ENCODE data around the gene SGO1. TPM values are rescaled to one million over a fixed set of nuclear protein-coding genes. Genes with fewer than 3 reads are reported as not detected.
"Not testable (repeated sequence)": the region's sequence is repeated elsewhere in the genome, so short reads cannot be mapped to it uniquely, and the experiment has no call there.

The SGO1 gene
- 12.3 TPM for polyA plus RNA-seq (2012; ENCODE audit: missing spikeins)

DNA sequence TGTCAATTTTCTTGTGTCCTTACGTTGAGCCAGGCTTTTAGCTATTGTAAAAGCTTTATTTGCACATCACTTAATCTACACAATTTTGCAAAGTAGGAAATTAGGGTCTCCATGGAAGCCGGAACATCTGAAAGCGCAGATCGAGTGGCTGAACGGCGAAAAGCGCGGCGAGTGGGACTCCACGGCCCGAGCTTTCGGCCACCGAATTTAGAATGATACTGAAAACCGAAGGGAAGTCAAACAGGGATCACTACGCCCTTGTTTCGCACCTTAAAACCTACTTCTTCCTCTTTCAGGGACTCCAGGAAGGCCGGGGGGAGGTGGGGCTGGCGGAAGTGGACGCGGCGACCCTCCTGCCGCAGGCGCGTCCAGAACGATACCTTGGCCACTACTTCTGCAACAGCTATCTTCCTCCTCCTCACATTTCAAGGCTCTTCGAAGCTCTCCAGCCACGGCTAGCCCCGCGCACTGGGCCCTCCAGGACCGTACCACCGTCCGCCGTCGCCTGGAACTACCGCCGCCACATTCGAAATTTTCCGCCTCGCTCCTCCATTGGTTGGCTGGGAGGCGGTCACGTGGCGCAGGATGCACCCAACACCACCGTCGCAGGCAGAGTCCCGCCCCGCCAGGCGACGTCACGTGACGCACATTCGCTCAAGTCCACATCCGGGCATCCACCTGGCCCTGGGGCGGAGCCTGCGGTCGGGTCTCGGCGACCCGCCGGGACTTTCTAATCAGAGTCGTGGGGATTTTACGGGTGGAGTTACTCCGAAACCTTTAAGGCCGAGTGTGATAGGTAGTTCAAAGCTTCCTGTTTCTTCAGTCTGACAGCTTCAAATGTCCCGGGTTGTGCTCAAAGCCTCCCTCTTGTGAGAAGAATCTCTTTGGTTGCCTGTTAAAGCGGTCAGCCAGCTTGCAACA, at the start of gene SGO1:
SGO1 (minus strand) TSS at position 528 of the 921 bp plus-strand sequence. CDS start 2,179 bp downstream, outside the sequence.
- TF ChIP-seq POLR2AphosphoS5 (IDR thresholded peaks at IDR 0.05; ENCODE audit: low read depth, low read length) (peak; percentile 79), POLR2A (IDR thresholded peaks at IDR 0.05; ENCODE audit: low read depth, low read length) (peak; percentile 84), TAF1 (IDR thresholded peaks at IDR 0.05; ENCODE audit: borderline replicate concordance, low read depth, low read length) (peak; percentile 73; the same call in 1 of the 2 replicates)
- DNase-seq (ENCODE audit: insufficient read length) (peak; percentile 73), FAIRE-seq (peak; percentile 99)

- TF ChIP-seq TAF1 (IDR thresholded peaks at IDR 0.05; ENCODE audit: borderline replicate concordance, low read depth, low read length), result no peak
- no peak for TF ChIP-seq POLR2AphosphoS5 (IDR thresholded peaks at IDR 0.05; ENCODE audit: low read depth, low read length)
- TF ChIP-seq POLR2A (IDR thresholded peaks at IDR 0.05; ENCODE audit: low read depth, low read length), result no peak
- no peak for DNase-seq (ENCODE audit: insufficient read length)
- FAIRE-seq, result no peak
Observed at GRCh38 chr3:20235796-20236195, 49.8 kb upstream of the SGO1 start.

DNA sequence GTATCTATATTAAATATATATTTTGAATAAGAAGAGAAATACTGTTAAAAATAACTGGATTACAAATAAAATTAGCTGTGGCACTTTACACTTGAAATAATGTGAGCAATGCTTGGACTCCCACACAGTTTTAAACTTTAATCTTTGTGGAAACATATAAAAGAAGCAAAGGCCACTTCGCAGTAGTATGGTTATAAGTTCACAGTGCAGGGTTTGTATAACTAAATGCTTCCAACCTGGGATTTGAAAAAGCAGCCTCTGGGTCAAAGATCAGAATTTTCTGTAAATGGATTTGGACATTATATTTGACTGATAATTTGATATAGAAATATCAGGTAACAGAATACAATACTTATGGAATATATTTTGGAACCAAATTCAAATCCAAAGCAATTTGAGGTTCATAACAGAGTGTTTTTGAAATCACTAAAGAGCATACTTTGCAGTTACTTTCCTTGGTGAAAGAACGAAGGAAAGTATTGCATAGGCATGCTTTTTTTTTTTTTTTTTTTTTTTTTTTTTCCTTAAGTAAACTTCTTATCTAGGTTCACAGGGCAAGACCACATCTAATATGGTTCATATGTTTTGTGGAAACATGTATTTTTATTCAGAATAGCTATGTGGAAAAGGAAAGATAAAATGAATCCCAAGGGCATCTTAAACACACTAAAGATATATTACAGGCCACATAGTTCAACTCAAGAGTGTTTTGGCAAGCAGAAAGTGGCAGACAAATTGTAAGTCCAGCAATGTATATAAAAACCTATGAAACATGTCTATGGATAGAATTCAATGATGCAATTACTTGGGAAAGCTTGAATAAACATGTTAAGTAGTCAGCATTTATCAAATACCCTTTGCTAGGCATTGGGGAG, 47.1 kb upstream of the SGO1 start:
- FAIRE-seq, result no peak
- no peak for DNase-seq (ENCODE audit: insufficient read length)

GRCh38 chr3:20230954-20231353, 44.9 kb upstream of the SGO1 start:
- no peak for FAIRE-seq
- DNase-seq (ENCODE audit: insufficient read length), result no peak
- TF ChIP-seq POLR2AphosphoS5 (IDR thresholded peaks at IDR 0.05; ENCODE audit: low read depth, low read length), result no peak
- TF ChIP-seq POLR2A (IDR thresholded peaks at IDR 0.05; ENCODE audit: low read depth, low read length), result no peak
- no peak for TF ChIP-seq TAF1 (IDR thresholded peaks at IDR 0.05; ENCODE audit: borderline replicate concordance, low read depth, low read length)

More for the DNA sequence above, 47.1 kb upstream of the SGO1 start:
- TF ChIP-seq POLR2AphosphoS5 (IDR thresholded peaks at IDR 0.05; ENCODE audit: low read depth, low read length), result no peak
- TF ChIP-seq POLR2A (IDR thresholded peaks at IDR 0.05; ENCODE audit: low read depth, low read length), result no peak
- no peak for TF ChIP-seq TAF1 (IDR thresholded peaks at IDR 0.05; ENCODE audit: borderline replicate concordance, low read depth, low read length)

DNA sequence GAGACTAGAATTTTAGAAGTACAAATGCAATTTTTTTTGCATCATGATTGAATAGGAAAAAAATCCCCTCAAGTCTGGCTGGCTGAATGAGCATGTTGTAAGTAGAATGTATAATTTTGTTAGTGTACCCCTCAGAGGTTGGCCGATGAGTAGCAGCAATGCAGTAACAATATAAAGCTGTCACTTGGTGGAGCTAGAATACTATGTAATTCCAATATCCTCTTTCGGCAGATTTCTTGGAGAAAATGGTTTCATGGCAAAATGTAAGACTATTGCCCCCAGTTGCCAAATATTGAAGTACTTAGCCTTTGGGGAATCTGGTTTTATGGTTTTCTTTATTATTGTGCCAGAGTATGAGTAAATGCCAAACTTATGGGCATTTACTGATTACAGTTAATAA, 39.8 kb upstream of the SGO1 start:
- FAIRE-seq (no peak), DNase-seq (ENCODE audit: insufficient read length) (no peak)
- no peak for TF ChIP-seq POLR2A (IDR thresholded peaks at IDR 0.05; ENCODE audit: low read depth, low read length)
- no peak for TF ChIP-seq POLR2AphosphoS5 (IDR thresholded peaks at IDR 0.05; ENCODE audit: low read depth, low read length)
- TF ChIP-seq TAF1 (IDR thresholded peaks at IDR 0.05; ENCODE audit: borderline replicate concordance, low read depth, low read length), result no peak

DNA sequence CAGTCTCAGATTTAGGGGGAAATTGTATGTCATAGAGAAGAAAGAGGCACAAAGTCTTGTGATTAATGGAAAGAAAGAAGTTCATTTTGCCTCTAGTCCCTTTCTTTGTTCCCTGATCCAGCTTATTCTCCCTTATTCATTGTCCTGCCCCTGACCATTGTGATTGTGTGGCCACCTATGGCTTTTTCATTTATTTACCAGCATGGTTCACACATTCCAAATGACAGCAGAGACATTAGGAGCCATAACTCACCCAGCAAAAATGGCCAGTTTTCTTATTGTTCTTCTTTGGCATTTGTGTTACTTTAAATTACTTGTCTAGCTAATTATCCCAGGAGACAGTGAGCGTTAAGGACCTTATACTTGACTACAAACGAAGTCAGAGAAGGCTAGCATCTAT, 36.3 kb upstream of the SGO1 start:
- FAIRE-seq (no peak), DNase-seq (ENCODE audit: insufficient read length) (no peak)
- TF ChIP-seq POLR2A (IDR thresholded peaks at IDR 0.05; ENCODE audit: low read depth, low read length) (no peak), TAF1 (IDR thresholded peaks at IDR 0.05; ENCODE audit: borderline replicate concordance, low read depth, low read length) (no peak), POLR2AphosphoS5 (IDR thresholded peaks at IDR 0.05; ENCODE audit: low read depth, low read length) (no peak)

GRCh38 chr3:20218215-20218614, 32.2 kb upstream of the SGO1 start:
- FAIRE-seq, result no peak
- TF ChIP-seq POLR2A (IDR thresholded peaks at IDR 0.05; ENCODE audit: low read depth, low read length) (no peak), POLR2AphosphoS5 (IDR thresholded peaks at IDR 0.05; ENCODE audit: low read depth, low read length) (no peak), TAF1 (IDR thresholded peaks at IDR 0.05; ENCODE audit: borderline replicate concordance, low read depth, low read length) (no peak)
- DNase-seq (ENCODE audit: insufficient read length), result no peak

DNA sequence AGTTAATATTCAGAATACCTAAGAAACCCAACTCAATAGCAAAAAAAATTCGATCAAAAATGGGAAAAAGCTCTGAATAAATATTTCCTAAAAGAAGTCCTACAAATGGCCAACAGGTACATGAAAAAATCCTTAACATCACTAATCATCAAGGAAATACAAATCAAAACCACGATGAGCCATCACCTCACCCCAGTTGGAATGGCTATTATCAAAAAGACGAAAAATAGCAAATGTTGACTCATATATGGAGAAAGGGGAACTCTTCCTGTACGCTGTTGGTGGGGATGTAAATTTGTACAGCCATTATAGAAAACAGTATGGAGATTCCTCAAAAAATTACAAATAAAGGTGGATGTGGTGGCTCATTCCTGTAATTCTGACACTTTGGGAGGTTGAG, 29.6 kb upstream of the SGO1 start:
- DNase-seq (ENCODE audit: insufficient read length) (no peak), FAIRE-seq (no peak)
- TF ChIP-seq POLR2AphosphoS5 (IDR thresholded peaks at IDR 0.05; ENCODE audit: low read depth, low read length) (no peak), TAF1 (IDR thresholded peaks at IDR 0.05; ENCODE audit: borderline replicate concordance, low read depth, low read length) (no peak), POLR2A (IDR thresholded peaks at IDR 0.05; ENCODE audit: low read depth, low read length) (no peak)

DNA sequence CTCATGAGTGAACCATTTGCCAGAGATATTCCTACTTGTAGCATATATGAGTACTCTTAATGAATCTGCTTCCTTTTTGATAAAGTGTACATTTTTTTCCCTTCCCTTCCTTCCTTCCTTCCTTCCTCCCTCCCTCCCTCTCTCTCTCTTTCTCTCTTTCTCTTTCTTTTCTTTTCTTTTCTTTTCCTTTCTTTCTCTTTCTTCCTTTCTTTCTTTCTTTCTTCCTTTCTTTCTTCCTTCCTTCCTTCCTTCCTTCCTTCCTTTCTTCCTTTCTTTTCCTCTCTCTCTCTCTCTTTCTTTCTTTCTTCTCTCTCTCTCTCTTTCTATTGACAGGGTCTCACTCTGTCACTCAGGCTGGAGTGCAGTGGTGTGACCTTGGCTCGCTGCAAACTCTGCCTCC, 27.5 kb upstream of the SGO1 start:
- FAIRE-seq; DNase-seq (ENCODE audit: insufficient read length): not testable (repeated sequence)

DNA sequence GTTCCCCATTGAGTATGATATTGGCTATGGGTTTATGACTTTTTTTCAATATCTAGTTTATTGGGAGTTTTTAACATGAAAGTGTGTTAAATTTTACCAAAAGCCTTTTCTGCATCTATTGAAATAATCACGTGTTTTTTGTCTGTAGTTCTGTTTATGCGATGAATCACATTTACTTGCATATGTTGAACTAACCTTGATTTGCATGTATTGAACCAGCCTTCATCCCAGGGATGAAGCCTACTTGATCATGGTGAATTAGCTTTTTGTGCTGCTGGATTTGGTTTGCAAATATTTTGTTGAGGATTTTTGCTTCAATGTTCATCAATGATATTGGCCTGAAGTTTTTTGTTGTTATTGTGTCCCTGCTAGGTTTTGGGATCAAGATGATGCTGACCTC, 21.9 kb upstream of the SGO1 start:
- FAIRE-seq, result not testable (repeated sequence)

GRCh38 chr3:20205898-20206297, 19.9 kb upstream of the SGO1 start:
- DNase-seq (ENCODE audit: insufficient read length); FAIRE-seq: not testable (repeated sequence)

More for the DNA sequence above, 21.9 kb upstream of the SGO1 start:
- DNase-seq (ENCODE audit: insufficient read length), result not testable (repeated sequence)

- DNase-seq (ENCODE audit: insufficient read length) (no peak), FAIRE-seq (no peak)
- TF ChIP-seq TAF1 (IDR thresholded peaks at IDR 0.05; ENCODE audit: borderline replicate concordance, low read depth, low read length) (no peak), POLR2A (IDR thresholded peaks at IDR 0.05; ENCODE audit: low read depth, low read length) (no peak), POLR2AphosphoS5 (IDR thresholded peaks at IDR 0.05; ENCODE audit: low read depth, low read length) (no peak)
Observed at GRCh38 chr3:20201143-20201542, 15.1 kb upstream of the SGO1 start.
